ENCODE data around the gene SRCIN1. TPM values are rescaled to one million over a fixed set of nuclear protein-coding genes. Genes with fewer than 3 reads are reported as not detected.

SRCIN1 gene
- total RNA-seq, 2 donors from 2014 or later, result 11.2 to 19.8 TPM

DNA sequence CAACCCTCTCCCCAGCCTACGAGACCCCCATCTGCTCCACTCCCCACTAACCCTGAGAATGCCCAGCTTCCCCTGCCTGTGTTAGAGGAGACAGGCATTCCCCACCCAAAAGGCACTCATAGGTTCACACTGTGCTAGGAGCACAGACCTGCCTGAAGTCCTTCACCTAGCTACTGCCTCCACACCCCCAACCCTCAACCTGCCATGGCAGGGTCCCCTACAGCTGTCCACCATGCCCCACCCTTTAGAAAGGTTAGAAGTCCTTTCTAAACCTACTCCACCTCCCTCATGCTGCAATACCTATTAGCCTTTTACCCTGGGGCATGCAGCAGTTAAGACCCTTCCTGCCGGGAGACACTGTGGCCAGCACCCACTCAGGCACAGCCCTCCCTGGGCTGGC is 9.1 kb downstream of the SRCIN1 start:
- 57 to 71% methylated on average over 2 of the region's 2 CpGs for WGBS, 2 donors
- H3K27me3 ChIP-seq, result no peaks in the 10 kb centered on the region

DNA sequence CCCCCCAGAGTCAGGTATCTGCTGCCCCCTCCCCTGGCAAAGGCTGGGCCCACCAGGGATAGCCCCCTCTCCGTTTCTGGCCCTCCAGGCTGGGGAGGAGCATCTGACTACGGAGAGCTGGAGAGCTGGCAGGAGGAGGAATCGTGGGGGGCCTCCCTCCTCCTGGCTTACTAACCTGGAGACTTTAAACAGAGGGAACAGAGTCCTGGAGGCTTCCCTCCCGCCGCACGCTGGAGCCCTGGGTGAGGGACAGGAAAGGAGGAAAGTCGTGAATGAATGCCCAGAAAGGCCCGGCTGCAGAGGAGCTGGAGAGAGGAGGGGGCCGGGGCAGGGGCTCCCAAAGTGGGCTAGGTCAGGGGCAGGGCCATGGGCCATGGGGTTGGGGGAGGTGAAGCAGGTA is 9.9 kb downstream of the SRCIN1 start:
- WGBS, 2 donors, result 68 to 70% methylated on average over 7 to 9 of the region's 9 CpGs
- DNase-seq (no peak), ATAC-seq (no peak)
- Histone ChIP-seq H3K4me3 (no peak overlapping the region), H3K9me3 (no peaks in the 10 kb centered on the region), H3K36me3 (replicated peaks in 1 of 2; ENCODE audit: insufficient read depth in 1 of 2, low read depth in 2 of 2) (no peaks in the 10 kb centered on the region), H3K27ac (no peak overlapping the region), H3K27me3 (no peaks in the 10 kb centered on the region), H3K4me1 (peaks cover 14% of the 10 kb centered on the region)
- intact Hi-C loops (cut with DNase I), result loop anchor here (5.0 kb wide), 1 partner anchor 39 kb away; no protein-coding TSS in a partner anchor
- TF ChIP-seq POLR2A (IDR thresholded peaks at IDR 0.05) (no peak), CTCF (IDR thresholded peaks at IDR 0.05) (no peak)

More for the DNA sequence above, 9.1 kb downstream of the SRCIN1 start:
- intact Hi-C loops (cut with DNase I), result loop anchor here (5.0 kb wide), 1 partner anchor 39 kb away; no protein-coding TSS in a partner anchor
- no peak overlapping the region for H3K4me3 ChIP-seq
- H3K27ac ChIP-seq, result no peak overlapping the region
- no peak for DNase-seq
- H3K4me1 ChIP-seq, result peaks cover 8% of the 10 kb centered on the region
- H3K36me3 ChIP-seq (replicated peaks in 1 of 2; ENCODE audit: insufficient read depth in 1 of 2, low read depth in 2 of 2), result no peaks in the 10 kb centered on the region
- TF ChIP-seq POLR2A (IDR thresholded peaks at IDR 0.05) (no peak), CTCF (IDR thresholded peaks at IDR 0.05) (no peak)
- H3K9me3 ChIP-seq, result no peaks in the 10 kb centered on the region
- ATAC-seq, result no peak

DNA sequence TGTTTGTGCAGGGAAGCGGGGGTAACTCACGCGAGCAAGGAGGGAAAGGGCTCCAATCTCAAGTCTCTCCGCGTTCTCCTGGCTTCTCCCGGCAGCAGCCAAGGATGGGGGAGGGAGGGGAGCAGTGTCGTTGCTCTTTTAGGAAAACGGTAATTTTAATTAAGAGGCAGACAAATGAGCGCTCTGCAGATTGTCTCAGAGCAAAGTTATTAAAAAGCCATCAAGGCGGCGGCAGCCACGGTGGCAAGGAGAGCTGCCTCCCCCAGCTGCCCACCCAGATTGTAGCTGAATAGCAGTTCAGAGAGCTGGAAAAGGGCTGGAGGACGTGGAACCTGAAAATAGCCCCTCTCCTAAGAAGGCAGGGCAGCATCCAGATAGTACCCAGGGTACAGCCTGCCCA is 11.6 kb downstream of the SRCIN1 start:
- Histone ChIP-seq H3K4me3 (no peak overlapping the region), H3K9me3 (no peaks in the 10 kb centered on the region), H3K27me3 (no peaks in the 10 kb centered on the region), H3K4me1 (peaks cover 14% of the 10 kb centered on the region), H3K36me3 (replicated peaks in 1 of 2; ENCODE audit: insufficient read depth in 1 of 2, low read depth in 2 of 2) (no peaks in the 10 kb centered on the region), H3K27ac (no peak overlapping the region)
- WGBS, 2 donors, result 73 to 77% methylated on average over 12 to 13 of the region's 13 CpGs
- TF ChIP-seq POLR2A (IDR thresholded peaks at IDR 0.05) (no peak), CTCF (IDR thresholded peaks at IDR 0.05) (no peak)
- ATAC-seq, result no peak
- intact Hi-C loops (cut with DNase I), result no loop called here
- DNase-seq, result no peak

DNA sequence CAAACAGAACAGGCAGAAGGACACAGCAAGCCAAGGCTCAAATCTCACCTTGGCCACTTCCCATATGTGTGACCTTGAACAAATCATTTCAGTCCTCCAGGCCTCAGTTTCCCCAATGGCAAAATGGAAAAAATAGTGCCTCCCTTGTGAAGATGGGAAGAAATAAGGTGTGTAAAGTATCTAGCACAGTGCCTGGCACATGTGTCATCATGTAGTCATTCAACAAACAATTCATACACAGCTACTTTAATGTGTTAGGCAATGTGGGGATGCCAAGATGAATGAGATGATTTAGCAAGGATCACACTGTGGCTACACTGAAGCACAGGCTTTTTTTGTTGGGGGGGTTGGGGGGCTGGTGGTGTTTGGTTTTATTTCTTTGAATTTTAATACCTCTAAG is 13.3 kb downstream of the SRCIN1 start:
- no peak for DNase-seq
- Histone ChIP-seq H3K4me1 (peaks cover 9% of the 10 kb centered on the region), H3K27me3 (no peaks in the 10 kb centered on the region), H3K9me3 (no peaks in the 10 kb centered on the region), H3K36me3 (replicated peaks in 1 of 2; ENCODE audit: insufficient read depth in 1 of 2, low read depth in 2 of 2) (no peaks in the 10 kb centered on the region), H3K27ac (no peak overlapping the region), H3K4me3 (no peak overlapping the region)
- intact Hi-C loops (cut with DNase I), result no loop called here
- ATAC-seq, result no peak
- TF ChIP-seq POLR2A (IDR thresholded peaks at IDR 0.05) (no peak), CTCF (IDR thresholded peaks at IDR 0.05) (no peak)

DNA sequence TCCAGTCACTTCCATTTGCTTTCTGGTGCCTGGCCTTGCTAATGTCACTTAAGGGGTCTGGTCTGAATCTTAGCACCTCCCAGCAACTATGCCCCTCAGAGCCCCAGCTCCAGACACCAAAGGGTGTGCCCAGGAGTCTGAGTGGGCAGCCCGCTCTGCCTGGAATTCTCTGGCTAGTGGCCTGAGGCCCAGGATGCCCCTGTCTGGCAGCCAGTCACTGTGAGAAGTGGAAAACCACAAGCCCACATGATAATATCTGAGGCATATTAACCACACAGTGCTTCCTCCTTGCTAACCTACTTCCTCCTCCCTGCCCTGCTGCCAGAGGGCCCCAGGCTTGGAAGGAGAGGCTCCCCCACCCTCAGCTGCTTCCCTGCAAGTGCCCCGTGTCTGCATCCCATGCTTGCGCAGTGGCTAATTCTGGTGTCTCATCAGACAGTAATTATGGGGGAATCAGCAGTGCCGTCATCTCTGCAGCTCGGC is 14.0 kb downstream of the SRCIN1 start:
- ATAC-seq, result no peak
- H3K36me3 ChIP-seq (replicated peaks in 1 of 2; ENCODE audit: insufficient read depth in 1 of 2, low read depth in 2 of 2), result no peaks in the 10 kb centered on the region
- H3K27ac ChIP-seq, result no peak overlapping the region
- no peak for DNase-seq
- no peaks in the 10 kb centered on the region for H3K9me3 ChIP-seq
- intact Hi-C loops (cut with DNase I), result no loop called here
- TF ChIP-seq POLR2A (IDR thresholded peaks at IDR 0.05) (no peak), CTCF (IDR thresholded peaks at IDR 0.05) (no peak)
- peaks cover 9% of the 10 kb centered on the region for H3K4me1 ChIP-seq
- no peak overlapping the region for H3K4me3 ChIP-seq
- H3K27me3 ChIP-seq, result no peaks in the 10 kb centered on the region
- 55 to 83% methylated on average over 5 of the region's 5 CpGs for WGBS, 2 donors
